HEK293 (cell line): ENCODE data around the gene RRP9.

Experiments
- CTCF ChIA-PET: fragments of 350-600 bp; formaldehyde crosslinking; extraction: SDS; loops from one replicate; lab custom pipeline; 2021; ENCODE audit warnings: antibody characterized with exemption; lab: Yijun Ruan, JAX
- POLR2A ChIA-PET: fragments of 300-600 bp; formaldehyde crosslinking; extraction: SDS; loops from one replicate; lab custom pipeline; 2020; ENCODE audit warnings: antibody characterized with exemption, inconsistent platforms; lab: Yijun Ruan, JAX
- H3K27ac ChIP-seq: fragments of 200-500 bp; sonication (Bioruptor generic); 2 replicates; pipeline ENCODE4 v1.5.1; 2014; ENCODE audit warnings: low read depth, low read length, control low read depth, inconsistent platforms; ENCODE audit errors: extremely low read depth
- H3K36me3 ChIP-seq, 2 experiments: fragments of 200-500 bp in 1 of 2; sonication (Bioruptor generic) in 1 of 2; 1 replicate in 1 of 2; 2 replicates in 1 of 2; pipeline ENCODE4 v1.5.1; 2014 to 2017; ENCODE audit warnings: inconsistent platforms in 2 of 2, low read length in 2 of 2; ENCODE audit not compliant: control insufficient read depth in 2 of 2, insufficient read depth in 1 of 2
- H3K4me1 ChIP-seq: fragments of 200-500 bp; sonication (Bioruptor generic); 2 replicates; pipeline ENCODE4 v1.5.1; 2014; ENCODE audit warnings: mild to moderate bottlenecking, low read length, inconsistent platforms; ENCODE audit not compliant: control insufficient read depth, insufficient read depth
- H3K4me3 ChIP-seq: 2 replicates; pipeline ENCODE4 v1.5.1; 2011; ENCODE audit warnings: low read depth, mild to moderate bottlenecking, control low read depth, low read length, moderate library complexity
- H3K9me3 ChIP-seq: fragments of 200-500 bp; sonication (Bioruptor generic); 2 replicates; pipeline ENCODE4 v1.5.1; 2014; ENCODE audit warnings: low read depth, low read length, inconsistent platforms; ENCODE audit not compliant: control insufficient read depth, insufficient read depth
- EGR2 ChIP-seq: fragments of 450-650 bp; formaldehyde crosslinking; IDR thresholded peaks from 2 replicates; pipeline ENCODE4 v1.5.1; 2016; ENCODE audit warnings: low read depth, missing biosample characterization, missing genetic modification characterization
- FEZF1 ChIP-seq: fragments of 450-650 bp; formaldehyde crosslinking; IDR thresholded peaks from 2 replicates; pipeline ENCODE4 v1.5.1; 2016; ENCODE audit warnings: missing biosample characterization, missing genetic modification characterization
- GFI1B ChIP-seq: fragments of 450-650 bp; formaldehyde crosslinking; IDR thresholded peaks from 2 replicates; pipeline ENCODE4 v1.5.1; 2016; ENCODE audit warnings: missing biosample characterization, missing genetic modification characterization
- GLI2 ChIP-seq: fragments of 450-650 bp; formaldehyde crosslinking; IDR thresholded peaks from 2 replicates; pipeline ENCODE4; 2017; ENCODE audit warnings: missing biosample characterization, missing genetic modification characterization, low read depth, borderline replicate concordance
- HOXC10 ChIP-seq: sonication (generic); formaldehyde crosslinking; IDR thresholded peaks from 2 replicates; pipeline ENCODE4 v1.8.1; 2023; ENCODE audit warnings: mild to moderate bottlenecking, missing genetic modification reagents
- SALL2 ChIP-seq: fragments of 450-650 bp; formaldehyde crosslinking; IDR thresholded peaks from 2 replicates; pipeline ENCODE4 v1.5.0; 2017; ENCODE audit warnings: missing biosample characterization, mild to moderate bottlenecking, missing genetic modification characterization, borderline replicate concordance
- SP2 ChIP-seq: fragments of 450-650 bp; formaldehyde crosslinking; IDR thresholded peaks from 2 replicates; pipeline ENCODE4 v1.5.1; 2016; ENCODE audit warnings: missing biosample characterization, missing genetic modification characterization
- WT1 ChIP-seq: fragments of 450-650 bp; formaldehyde crosslinking; IDR thresholded peaks from 2 replicates; pipeline ENCODE4 v1.5.1; 2016; ENCODE audit warnings: missing biosample characterization, missing genetic modification characterization
- ZNF175 ChIP-seq: fragments of 450-650 bp; formaldehyde crosslinking; IDR thresholded peaks from 2 replicates; pipeline ENCODE4 v1.5.1; 2016; ENCODE audit warnings: missing biosample characterization, missing genetic modification characterization
- ZNF2 ChIP-seq: fragments of 450-650 bp; formaldehyde crosslinking; IDR thresholded peaks from 2 replicates; pipeline ENCODE4 v1.5.1; 2016; ENCODE audit warnings: missing biosample characterization, missing genetic modification characterization
- ZNF221 ChIP-seq: fragments of 450-650 bp; formaldehyde crosslinking; IDR thresholded peaks from 2 replicates; pipeline ENCODE4 v1.5.1; 2017; ENCODE audit warnings: missing biosample characterization, missing genetic modification characterization, borderline replicate concordance
- ZNF239 ChIP-seq: fragments of 450-650 bp; formaldehyde crosslinking; IDR thresholded peaks from 2 replicates; pipeline ENCODE4 v1.5.1; 2016; ENCODE audit warnings: missing biosample characterization, missing genetic modification characterization
- ZNF292 ChIP-seq: fragments of 450-650 bp; formaldehyde crosslinking; IDR thresholded peaks from 2 replicates; pipeline ENCODE4 v1.5.1; 2016; ENCODE audit warnings: low read depth, missing biosample characterization, missing genetic modification characterization, borderline replicate concordance
- ZNF324 ChIP-seq: fragments of 450-650 bp; formaldehyde crosslinking; IDR thresholded peaks from 2 replicates; pipeline ENCODE4 v1.5.1; 2016; ENCODE audit warnings: missing biosample characterization, missing genetic modification characterization
- ZNF335 ChIP-seq: fragments of 450-650 bp; formaldehyde crosslinking; conservative IDR thresholded peaks from 2 replicates; pipeline ENCODE4 v1.5.1; 2016; ENCODE audit warnings: missing biosample characterization, missing genetic modification characterization
- ZNF621 ChIP-seq: fragments of 450-650 bp; formaldehyde crosslinking; IDR thresholded peaks from 2 replicates; pipeline ENCODE4 v1.5.1; 2017; ENCODE audit warnings: missing biosample characterization, missing genetic modification characterization
- ZNF623 ChIP-seq: fragments of 450-650 bp; formaldehyde crosslinking; IDR thresholded peaks from 2 replicates; pipeline ENCODE4 v1.5.1; 2016; ENCODE audit warnings: missing biosample characterization, missing genetic modification characterization
- ZNF658 ChIP-seq: fragments of 450-650 bp; formaldehyde crosslinking; IDR thresholded peaks from 2 replicates; pipeline ENCODE4; 2016; ENCODE audit warnings: missing biosample characterization, missing genetic modification characterization
- TF ChIP-seq, protein P1 (sequence below): fragments of 450-650 bp; formaldehyde crosslinking; IDR thresholded peaks from 2 replicates; pipeline ENCODE4 v1.5.1; 2016; ENCODE audit warnings: missing biosample characterization, missing genetic modification characterization, low read depth
- TF ChIP-seq, protein P2 (sequence below): fragments of 450-650 bp; formaldehyde crosslinking; IDR thresholded peaks from 2 replicates; pipeline ENCODE4 v1.5.1; 2016; ENCODE audit warnings: missing biosample characterization, missing genetic modification characterization
- TF ChIP-seq, protein P3 (sequence below): fragments of 450-650 bp; IDR thresholded peaks from 2 replicates; pipeline ENCODE4 v1.5.1; 2018; ENCODE audit warnings: missing biosample characterization, mild to moderate bottlenecking, missing genetic modification characterization
- TF ChIP-seq, protein P4 (sequence below): fragments of 450-650 bp; formaldehyde crosslinking; IDR thresholded peaks from 2 replicates; pipeline ENCODE4 v1.5.1; 2017; ENCODE audit warnings: missing biosample characterization, missing genetic modification characterization

RRP9 gene

DNA sequence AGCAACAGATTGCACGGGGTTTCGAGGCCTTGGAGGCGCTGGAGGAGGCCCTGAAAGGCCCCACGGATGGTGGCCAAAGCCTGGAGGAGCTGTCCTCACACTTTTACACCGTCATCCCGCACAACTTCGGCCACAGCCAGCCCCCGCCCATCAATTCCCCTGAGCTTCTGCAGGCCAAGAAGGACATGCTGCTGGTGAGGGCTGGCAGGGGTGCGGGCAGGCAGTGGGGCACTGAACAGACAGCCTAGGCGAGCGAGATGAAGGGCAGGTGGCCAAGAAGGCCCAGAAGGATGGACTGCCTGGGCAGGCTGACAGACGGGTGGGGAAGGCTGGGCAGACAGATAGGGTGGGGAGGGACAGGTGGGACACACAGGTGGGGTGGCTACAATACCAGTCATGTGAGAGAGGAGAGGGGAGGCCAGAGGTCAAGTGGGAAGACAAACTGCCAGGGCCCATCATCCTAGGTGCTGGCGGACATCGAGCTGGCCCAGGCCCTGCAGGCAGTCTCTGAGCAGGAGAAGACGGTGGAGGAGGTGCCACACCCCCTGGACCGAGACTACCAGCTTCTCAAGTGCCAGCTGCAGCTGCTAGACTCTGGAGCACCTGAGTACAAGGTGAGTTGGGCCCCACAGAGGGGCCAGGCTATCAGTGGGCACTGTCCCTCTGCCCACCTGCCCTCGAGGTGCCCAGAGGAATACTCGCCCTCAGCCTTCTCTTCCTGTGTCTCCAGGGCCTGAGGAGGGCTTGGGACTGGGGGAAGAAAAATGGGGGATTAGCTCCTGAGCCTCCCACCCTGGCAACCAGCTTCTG lies 3.5 kb upstream of the RRP9 start:
- H3K4me1 ChIP-seq, result peaks cover 4% of the 10 kb centered on the region
- TF ChIP-seq GLI2 (no peak), GFI1B (tag by site-specific recombination) (no peak), ZNF335 (no peak), FEZF1 (no peak), HOXC10 (CRISPR knock-in tag) (no peak), SALL2 (no peak), ZNF175 (tag by site-specific recombination) (no peak), ZNF623 (no peak), ZNF221 (tag by site-specific recombination) (no peak)
- TF ChIP-seq, protein P1, sequence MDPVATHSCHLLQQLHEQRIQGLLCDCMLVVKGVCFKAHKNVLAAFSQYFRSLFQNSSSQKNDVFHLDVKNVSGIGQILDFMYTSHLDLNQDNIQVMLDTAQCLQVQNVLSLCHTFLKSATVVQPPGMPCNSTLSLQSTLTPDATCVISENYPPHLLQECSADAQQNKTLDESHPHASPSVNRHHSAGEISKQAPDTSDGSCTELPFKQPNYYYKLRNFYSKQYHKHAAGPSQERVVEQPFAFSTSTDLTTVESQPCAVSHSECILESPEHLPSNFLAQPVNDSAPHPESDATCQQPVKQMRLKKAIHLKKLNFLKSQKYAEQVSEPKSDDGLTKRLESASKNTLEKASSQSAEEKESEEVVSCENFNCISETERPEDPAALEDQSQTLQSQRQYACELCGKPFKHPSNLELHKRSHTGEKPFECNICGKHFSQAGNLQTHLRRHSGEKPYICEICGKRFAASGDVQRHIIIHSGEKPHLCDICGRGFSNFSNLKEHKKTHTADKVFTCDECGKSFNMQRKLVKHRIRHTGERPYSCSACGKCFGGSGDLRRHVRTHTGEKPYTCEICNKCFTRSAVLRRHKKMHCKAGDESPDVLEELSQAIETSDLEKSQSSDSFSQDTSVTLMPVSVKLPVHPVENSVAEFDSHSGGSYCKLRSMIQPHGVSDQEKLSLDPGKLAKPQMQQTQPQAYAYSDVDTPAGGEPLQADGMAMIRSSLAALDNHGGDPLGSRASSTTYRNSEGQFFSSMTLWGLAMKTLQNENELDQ (tag by site-specific recombination), result no peak
- TF ChIP-seq, protein P2, sequence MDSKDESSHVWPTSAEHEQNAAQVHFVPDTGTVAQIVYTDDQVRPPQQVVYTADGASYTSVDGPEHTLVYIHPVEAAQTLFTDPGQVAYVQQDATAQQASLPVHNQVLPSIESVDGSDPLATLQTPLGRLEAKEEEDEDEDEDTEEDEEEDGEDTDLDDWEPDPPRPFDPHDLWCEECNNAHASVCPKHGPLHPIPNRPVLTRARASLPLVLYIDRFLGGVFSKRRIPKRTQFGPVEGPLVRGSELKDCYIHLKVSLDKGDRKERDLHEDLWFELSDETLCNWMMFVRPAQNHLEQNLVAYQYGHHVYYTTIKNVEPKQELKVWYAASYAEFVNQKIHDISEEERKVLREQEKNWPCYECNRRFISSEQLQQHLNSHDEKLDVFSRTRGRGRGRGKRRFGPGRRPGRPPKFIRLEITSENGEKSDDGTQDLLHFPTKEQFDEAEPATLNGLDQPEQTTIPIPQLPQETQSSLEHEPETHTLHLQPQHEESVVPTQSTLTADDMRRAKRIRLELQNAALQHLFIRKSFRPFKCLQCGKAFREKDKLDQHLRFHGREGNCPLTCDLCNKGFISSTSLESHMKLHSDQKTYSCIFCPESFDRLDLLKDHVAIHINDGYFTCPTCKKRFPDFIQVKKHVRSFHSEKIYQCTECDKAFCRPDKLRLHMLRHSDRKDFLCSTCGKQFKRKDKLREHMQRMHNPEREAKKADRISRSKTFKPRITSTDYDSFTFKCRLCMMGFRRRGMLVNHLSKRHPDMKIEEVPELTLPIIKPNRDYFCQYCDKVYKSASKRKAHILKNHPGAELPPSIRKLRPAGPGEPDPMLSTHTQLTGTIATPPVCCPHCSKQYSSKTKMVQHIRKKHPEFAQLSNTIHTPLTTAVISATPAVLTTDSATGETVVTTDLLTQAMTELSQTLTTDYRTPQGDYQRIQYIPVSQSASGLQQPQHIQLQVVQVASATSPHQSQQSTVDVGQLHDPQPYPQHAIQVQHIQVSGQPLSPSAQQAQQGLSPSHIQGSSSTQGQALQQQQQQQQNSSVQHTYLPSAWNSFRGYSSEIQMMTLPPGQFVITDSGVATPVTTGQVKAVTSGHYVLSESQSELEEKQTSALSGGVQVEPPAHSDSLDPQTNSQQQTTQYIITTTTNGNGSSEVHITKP (tag by site-specific recombination), result no peak
- TF ChIP-seq, protein P3, sequence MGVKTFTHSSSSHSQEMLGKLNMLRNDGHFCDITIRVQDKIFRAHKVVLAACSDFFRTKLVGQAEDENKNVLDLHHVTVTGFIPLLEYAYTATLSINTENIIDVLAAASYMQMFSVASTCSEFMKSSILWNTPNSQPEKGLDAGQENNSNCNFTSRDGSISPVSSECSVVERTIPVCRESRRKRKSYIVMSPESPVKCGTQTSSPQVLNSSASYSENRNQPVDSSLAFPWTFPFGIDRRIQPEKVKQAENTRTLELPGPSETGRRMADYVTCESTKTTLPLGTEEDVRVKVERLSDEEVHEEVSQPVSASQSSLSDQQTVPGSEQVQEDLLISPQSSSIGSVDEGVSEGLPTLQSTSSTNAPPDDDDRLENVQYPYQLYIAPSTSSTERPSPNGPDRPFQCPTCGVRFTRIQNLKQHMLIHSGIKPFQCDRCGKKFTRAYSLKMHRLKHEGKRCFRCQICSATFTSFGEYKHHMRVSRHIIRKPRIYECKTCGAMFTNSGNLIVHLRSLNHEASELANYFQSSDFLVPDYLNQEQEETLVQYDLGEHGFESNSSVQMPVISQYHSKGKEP (tag by site-specific recombination), result no peak
- peaks cover 0 to 15% of the 10 kb centered on the region in 2 experiments; a peak in 1 of 3 replicates for H3K36me3 ChIP-seq
- ChIA-PET CTCF (no interaction called here), POLR2A (interaction anchor here (1.1 kb wide), 1 partner anchor 46 kb away, joined by 3 read pairs; no protein-coding TSS in a partner anchor)
- no peak overlapping the region for H3K4me3 ChIP-seq
- H3K9me3 ChIP-seq, result no peaks in the 10 kb centered on the region
- no peak overlapping the region for H3K27ac ChIP-seq

DNA sequence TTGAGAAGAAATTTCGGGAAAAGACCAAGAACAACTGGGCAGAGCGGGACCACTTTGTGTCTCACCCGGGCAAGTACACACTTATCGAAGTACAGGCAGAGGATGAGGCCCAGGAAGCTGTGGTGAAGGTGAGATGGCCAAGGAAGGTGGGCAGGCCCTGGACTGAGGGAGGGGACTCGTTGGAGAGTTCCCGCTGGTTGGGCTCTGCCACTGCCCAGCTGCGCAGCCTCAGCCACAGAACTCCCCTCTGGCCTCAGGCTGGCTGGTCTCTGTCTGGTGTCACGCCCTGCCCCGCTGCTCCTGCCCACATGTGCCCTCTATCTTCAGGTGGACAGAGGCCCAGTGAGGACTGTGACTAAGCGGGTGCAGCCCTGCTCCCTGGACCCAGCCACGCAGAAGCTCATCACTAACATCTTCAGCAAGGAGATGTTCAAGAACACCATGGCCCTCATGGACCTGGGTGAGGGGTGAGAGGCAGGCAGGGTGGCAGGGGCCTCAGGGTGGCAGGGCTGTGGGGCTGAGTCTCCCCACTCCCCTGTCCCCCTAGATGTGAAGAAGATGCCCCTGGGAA lies 2.8 kb upstream of the RRP9 start:
- no peak overlapping the region for H3K27ac ChIP-seq
- POLR2A ChIA-PET, result interaction anchor here (1.1 kb wide), 1 partner anchor 47 kb away, joined by 3 read pairs; no protein-coding TSS in a partner anchor
- no peaks in the 10 kb centered on the region for H3K9me3 ChIP-seq
- peaks cover 4% of the 10 kb centered on the region for H3K4me1 ChIP-seq
- CTCF ChIA-PET, result interaction anchor here (0.6 kb wide), 2 partner anchors 29 to 1677 kb away, joined by 3 read pairs; partner anchors contain the start of gene ABHD14B
- H3K4me3 ChIP-seq, result no peak overlapping the region
- H3K36me3 ChIP-seq, result peaks cover 0 to 15% of the 10 kb centered on the region in 2 experiments; a peak in 1 of 3 replicates
- TF ChIP-seq ZNF658 (no peak), ZNF2 (tag by site-specific recombination) (no peak), WT1 (tag by site-specific recombination) (no peak), ZNF221 (tag by site-specific recombination) (no peak), ZNF324 (tag by site-specific recombination) (no peak), ZNF239 (tag by site-specific recombination) (no peak), EGR2 (tag by site-specific recombination) (no peak), SP2 (tag by site-specific recombination) (no peak), ZNF621 (tag by site-specific recombination) (no peak), ZNF292 (tag by site-specific recombination) (no peak)
- TF ChIP-seq, protein P1 (tag by site-specific recombination), result no peak
- TF ChIP-seq, protein P4, sequence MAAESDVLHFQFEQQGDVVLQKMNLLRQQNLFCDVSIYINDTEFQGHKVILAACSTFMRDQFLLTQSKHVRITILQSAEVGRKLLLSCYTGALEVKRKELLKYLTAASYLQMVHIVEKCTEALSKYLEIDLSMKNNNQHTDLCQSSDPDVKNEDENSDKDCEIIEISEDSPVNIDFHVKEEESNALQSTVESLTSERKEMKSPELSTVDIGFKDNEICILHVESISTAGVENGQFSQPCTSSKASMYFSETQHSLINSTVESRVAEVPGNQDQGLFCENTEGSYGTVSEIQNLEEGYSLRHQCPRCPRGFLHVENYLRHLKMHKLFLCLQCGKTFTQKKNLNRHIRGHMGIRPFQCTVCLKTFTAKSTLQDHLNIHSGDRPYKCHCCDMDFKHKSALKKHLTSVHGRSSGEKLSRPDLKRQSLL, result no peak
